Measurements from ENCODE around the gene SPRY1.

DNA sequence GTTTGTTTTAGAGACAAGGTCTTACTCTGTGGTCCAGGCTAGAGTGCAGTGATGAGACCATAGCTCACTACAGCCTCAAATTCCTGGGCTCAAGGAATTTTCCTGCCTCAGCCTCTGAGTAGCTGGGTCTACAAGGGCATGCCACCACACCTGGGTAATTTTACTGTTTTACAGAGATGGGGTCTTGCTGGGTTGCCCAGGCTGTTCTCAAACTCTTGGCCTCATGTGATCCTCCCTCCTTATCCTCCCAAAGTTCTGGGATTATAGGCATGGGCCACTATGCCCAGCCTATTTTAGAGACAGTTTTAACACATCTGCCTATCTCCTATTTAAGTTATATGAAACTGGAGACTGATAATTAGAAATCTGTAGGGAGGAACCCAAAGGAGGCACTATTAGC, 53.8 kb downstream of the SPRY1 start:
- TF ChIP-seq, protein P1, sequence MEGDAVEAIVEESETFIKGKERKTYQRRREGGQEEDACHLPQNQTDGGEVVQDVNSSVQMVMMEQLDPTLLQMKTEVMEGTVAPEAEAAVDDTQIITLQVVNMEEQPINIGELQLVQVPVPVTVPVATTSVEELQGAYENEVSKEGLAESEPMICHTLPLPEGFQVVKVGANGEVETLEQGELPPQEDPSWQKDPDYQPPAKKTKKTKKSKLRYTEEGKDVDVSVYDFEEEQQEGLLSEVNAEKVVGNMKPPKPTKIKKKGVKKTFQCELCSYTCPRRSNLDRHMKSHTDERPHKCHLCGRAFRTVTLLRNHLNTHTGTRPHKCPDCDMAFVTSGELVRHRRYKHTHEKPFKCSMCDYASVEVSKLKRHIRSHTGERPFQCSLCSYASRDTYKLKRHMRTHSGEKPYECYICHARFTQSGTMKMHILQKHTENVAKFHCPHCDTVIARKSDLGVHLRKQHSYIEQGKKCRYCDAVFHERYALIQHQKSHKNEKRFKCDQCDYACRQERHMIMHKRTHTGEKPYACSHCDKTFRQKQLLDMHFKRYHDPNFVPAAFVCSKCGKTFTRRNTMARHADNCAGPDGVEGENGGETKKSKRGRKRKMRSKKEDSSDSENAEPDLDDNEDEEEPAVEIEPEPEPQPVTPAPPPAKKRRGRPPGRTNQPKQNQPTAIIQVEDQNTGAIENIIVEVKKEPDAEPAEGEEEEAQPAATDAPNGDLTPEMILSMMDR (IDR thresholded peaks at IDR 0.05), result no peak
- TF ChIP-seq POLR2AphosphoS5 (IDR thresholded peaks at IDR 0.05) (no peak), EP300 (IDR thresholded peaks at IDR 0.05; ENCODE audit: low read depth) (no peak), POLR2A (IDR thresholded peaks at IDR 0.05) (no peak)
